Measurements from ENCODE around the gene PET117. TPM values are rescaled to one million over a fixed set of nuclear protein-coding genes. Genes with fewer than 3 reads are reported as not detected.
"Not testable (repeated sequence)": the region's sequence is repeated elsewhere in the genome, so short reads cannot be mapped to it uniquely, and the experiment has no call there.

The PET117 gene
- total and polyA plus RNA-seq, 4 donors = 3.5 to 10.2 (median 8.7) TPM

- H3K9ac ChIP-seq (ENCODE audit: low read depth in 1 of 2, low read length in 2 of 2) = no peak overlapping the region
- H3K27ac ChIP-seq (ENCODE audit: low read depth in 1 of 2, low read length in 2 of 2) = no peak overlapping the region
- H3K36me3 ChIP-seq (ENCODE audit: control insufficient read depth in 4 of 4, insufficient read depth in 3 of 4, low read depth in 1 of 4, low read length in 3 of 4) = no peaks in the 10 kb centered on the region
- no peaks in the 10 kb centered on the region for H3K4me1 ChIP-seq (ENCODE audit: control insufficient read depth in 4 of 4, insufficient read depth in 4 of 4, low read length in 3 of 4)
- TF ChIP-seq SP1 (IDR thresholded peaks at IDR 0.05) (no peak), MAX (IDR thresholded peaks at IDR 0.05) (no peak), FOXA2 (IDR thresholded peaks at IDR 0.05) (no peak), HNF4A (conservative IDR thresholded peaks at IDR 0.05) (no peak), EGR1 (IDR thresholded peaks at IDR 0.05; ENCODE audit: low read depth in 2 of 2) (no peak), GABPA (IDR thresholded peaks at IDR 0.05 in 1 of 2, conservative IDR thresholded peaks at IDR 0.05 in 1 of 2) (no peak), ZBTB33 (IDR thresholded peaks at IDR 0.05) (no peak), HNF4G (IDR thresholded peaks at IDR 0.05) (no peak)
- TF ChIP-seq, protein P1, sequence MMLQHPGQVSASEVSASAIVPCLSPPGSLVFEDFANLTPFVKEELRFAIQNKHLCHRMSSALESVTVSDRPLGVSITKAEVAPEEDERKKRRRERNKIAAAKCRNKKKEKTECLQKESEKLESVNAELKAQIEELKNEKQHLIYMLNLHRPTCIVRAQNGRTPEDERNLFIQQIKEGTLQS (IDR thresholded peaks at IDR 0.05) = no peak
- 80% methylated on average over 2 of the region's 2 CpGs for WGBS
- no peak overlapping the region for H3K4me3 ChIP-seq (ENCODE audit: low read depth in 1 of 3, low read length in 3 of 3)
- DNase-seq (ENCODE audit: low spot score) = no peak
- H3K9me3 ChIP-seq (ENCODE audit: control insufficient read depth in 4 of 4, low read length in 3 of 4) = no peaks in the 10 kb centered on the region
- H3K27me3 ChIP-seq (ENCODE audit: control insufficient read depth in 4 of 4, insufficient read depth in 4 of 4, low read length in 3 of 4) = no peaks in the 10 kb centered on the region
Observed at GRCh38 chr20:18108326-18108725, 29.3 kb upstream of the PET117 start.

DNA sequence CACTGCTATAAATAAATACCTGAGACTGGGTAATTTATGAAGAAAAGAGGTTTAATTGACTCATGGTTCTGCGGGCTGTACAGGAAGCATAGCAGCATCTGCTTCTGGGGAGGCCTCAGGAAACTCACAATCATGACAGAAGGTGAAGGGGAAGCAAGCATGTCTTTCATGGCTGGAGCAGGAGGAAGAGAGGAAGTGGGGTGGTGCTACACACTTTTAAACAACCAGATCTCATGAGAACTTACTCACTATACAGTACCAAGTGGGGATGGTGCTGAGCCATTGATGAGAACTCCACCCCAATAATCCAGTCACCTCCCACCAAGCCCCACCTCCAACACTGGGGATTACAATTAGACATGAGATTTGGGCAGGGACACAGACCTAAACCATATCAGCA lies 9.1 kb upstream of the PET117 start:
- not testable (repeated sequence) for H3K9ac ChIP-seq (ENCODE audit: low read depth in 1 of 2, low read length in 2 of 2); H3K9me3 ChIP-seq (ENCODE audit: control insufficient read depth in 4 of 4, low read length in 3 of 4); H3K27ac ChIP-seq (ENCODE audit: low read depth in 1 of 2, low read length in 2 of 2); H3K36me3 ChIP-seq (ENCODE audit: control insufficient read depth in 4 of 4, insufficient read depth in 3 of 4, low read depth in 1 of 4, low read length in 3 of 4); H3K27me3 ChIP-seq (ENCODE audit: control insufficient read depth in 4 of 4, insufficient read depth in 4 of 4, low read length in 3 of 4); DNase-seq (ENCODE audit: low spot score); H3K4me1 ChIP-seq (ENCODE audit: control insufficient read depth in 4 of 4, insufficient read depth in 4 of 4, low read length in 3 of 4); H3K4me3 ChIP-seq (ENCODE audit: low read depth in 1 of 3, low read length in 3 of 3)
- whole genome bisulfite sequencing = 72% methylated on average over 1 of the region's 1 CpG

DNA sequence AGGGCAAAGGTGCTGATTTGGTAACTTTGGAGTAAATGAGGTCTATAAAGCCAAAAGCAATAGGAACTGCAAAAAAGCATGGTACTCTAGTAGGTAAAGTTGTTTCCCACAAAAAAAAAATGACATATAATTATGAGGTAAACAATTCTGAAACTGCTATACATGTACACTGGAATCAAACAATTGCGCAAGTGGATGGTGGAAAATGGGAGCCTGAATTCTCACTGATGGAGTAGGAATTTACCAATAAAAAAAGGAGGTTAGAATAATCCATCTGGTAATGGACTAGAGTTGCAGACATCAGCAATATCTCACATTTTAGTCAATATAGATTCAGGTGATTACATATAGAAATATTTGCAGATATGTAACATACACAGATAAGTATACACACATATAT lies 5.0 kb upstream of the PET117 start:
- TF ChIP-seq, protein P2, sequence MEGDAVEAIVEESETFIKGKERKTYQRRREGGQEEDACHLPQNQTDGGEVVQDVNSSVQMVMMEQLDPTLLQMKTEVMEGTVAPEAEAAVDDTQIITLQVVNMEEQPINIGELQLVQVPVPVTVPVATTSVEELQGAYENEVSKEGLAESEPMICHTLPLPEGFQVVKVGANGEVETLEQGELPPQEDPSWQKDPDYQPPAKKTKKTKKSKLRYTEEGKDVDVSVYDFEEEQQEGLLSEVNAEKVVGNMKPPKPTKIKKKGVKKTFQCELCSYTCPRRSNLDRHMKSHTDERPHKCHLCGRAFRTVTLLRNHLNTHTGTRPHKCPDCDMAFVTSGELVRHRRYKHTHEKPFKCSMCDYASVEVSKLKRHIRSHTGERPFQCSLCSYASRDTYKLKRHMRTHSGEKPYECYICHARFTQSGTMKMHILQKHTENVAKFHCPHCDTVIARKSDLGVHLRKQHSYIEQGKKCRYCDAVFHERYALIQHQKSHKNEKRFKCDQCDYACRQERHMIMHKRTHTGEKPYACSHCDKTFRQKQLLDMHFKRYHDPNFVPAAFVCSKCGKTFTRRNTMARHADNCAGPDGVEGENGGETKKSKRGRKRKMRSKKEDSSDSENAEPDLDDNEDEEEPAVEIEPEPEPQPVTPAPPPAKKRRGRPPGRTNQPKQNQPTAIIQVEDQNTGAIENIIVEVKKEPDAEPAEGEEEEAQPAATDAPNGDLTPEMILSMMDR (IDR thresholded peaks at IDR 0.05; ENCODE audit: low read depth, low read length, missing input control) = no peak
- TF ChIP-seq MAX (IDR thresholded peaks at IDR 0.05) = no peak
- no peak for TF ChIP-seq RXRA (IDR thresholded peaks at IDR 0.05)
- TF ChIP-seq FOXA2 (IDR thresholded peaks at IDR 0.05) = no peak
- no peak for TF ChIP-seq TAF1 (conservative IDR thresholded peaks at IDR 0.05)
- TF ChIP-seq HNF4A (conservative IDR thresholded peaks at IDR 0.05) = no peak
- no peak for TF ChIP-seq ZBTB33 (IDR thresholded peaks at IDR 0.05)
- TF ChIP-seq EGR1 (IDR thresholded peaks at IDR 0.05; ENCODE audit: low read depth in 2 of 2) = no peak
- TF ChIP-seq NR2F2 (IDR thresholded peaks at IDR 0.05) = no peak
- TF ChIP-seq RAD21 (IDR thresholded peaks at IDR 0.05) = no peak
- TF ChIP-seq HNF4G (IDR thresholded peaks at IDR 0.05) = no peak
- TF ChIP-seq YY1 (IDR thresholded peaks at IDR 0.05) = no peak
- TF ChIP-seq, protein P3, sequence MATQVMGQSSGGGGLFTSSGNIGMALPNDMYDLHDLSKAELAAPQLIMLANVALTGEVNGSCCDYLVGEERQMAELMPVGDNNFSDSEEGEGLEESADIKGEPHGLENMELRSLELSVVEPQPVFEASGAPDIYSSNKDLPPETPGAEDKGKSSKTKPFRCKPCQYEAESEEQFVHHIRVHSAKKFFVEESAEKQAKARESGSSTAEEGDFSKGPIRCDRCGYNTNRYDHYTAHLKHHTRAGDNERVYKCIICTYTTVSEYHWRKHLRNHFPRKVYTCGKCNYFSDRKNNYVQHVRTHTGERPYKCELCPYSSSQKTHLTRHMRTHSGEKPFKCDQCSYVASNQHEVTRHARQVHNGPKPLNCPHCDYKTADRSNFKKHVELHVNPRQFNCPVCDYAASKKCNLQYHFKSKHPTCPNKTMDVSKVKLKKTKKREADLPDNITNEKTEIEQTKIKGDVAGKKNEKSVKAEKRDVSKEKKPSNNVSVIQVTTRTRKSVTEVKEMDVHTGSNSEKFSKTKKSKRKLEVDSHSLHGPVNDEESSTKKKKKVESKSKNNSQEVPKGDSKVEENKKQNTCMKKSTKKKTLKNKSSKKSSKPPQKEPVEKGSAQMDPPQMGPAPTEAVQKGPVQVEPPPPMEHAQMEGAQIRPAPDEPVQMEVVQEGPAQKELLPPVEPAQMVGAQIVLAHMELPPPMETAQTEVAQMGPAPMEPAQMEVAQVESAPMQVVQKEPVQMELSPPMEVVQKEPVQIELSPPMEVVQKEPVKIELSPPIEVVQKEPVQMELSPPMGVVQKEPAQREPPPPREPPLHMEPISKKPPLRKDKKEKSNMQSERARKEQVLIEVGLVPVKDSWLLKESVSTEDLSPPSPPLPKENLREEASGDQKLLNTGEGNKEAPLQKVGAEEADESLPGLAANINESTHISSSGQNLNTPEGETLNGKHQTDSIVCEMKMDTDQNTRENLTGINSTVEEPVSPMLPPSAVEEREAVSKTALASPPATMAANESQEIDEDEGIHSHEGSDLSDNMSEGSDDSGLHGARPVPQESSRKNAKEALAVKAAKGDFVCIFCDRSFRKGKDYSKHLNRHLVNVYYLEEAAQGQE (IDR thresholded peaks at IDR 0.05) = no peak
- no peak for TF ChIP-seq FOXA1 (IDR thresholded peaks at IDR 0.05)
- Histone ChIP-seq H3K27ac (ENCODE audit: low read depth in 1 of 2, low read length in 2 of 2) (no peak overlapping the region), H3K4me3 (ENCODE audit: low read depth in 1 of 3, low read length in 3 of 3) (no peak overlapping the region), H3K9me3 (ENCODE audit: control insufficient read depth in 4 of 4, low read length in 3 of 4) (no peaks in the 10 kb centered on the region), H3K36me3 (ENCODE audit: control insufficient read depth in 4 of 4, insufficient read depth in 3 of 4, low read depth in 1 of 4, low read length in 3 of 4) (no peaks in the 10 kb centered on the region), H3K4me1 (ENCODE audit: control insufficient read depth in 4 of 4, insufficient read depth in 4 of 4, low read length in 3 of 4) (peaks cover 0 to 4% (median under 1%) of the 10 kb centered on the region in 4 donors), H3K9ac (ENCODE audit: low read depth in 1 of 2, low read length in 2 of 2) (no peak overlapping the region), H3K27me3 (ENCODE audit: control insufficient read depth in 4 of 4, insufficient read depth in 4 of 4, low read length in 3 of 4) (no peaks in the 10 kb centered on the region)
- 97% methylated on average over 1 of the region's 1 CpG for WGBS
- DNase-seq (ENCODE audit: low spot score) = no peak

All from liver (tissue), 9 donors.